Progenitor cell of endocrine pancreas (in vitro differentiated cells): ENCODE results near the gene VIM. TPM values are rescaled to one million over a fixed set of nuclear protein-coding genes. Genes with fewer than 3 reads are reported as not detected.

Experiments
- DNase-seq: peaks from one replicate; pipeline ENCODE4 v3.0.0; 2021; ENCODE audit warnings: low spot score; ENCODE audit not compliant: unreplicated experiment
- H3K27ac Mint-ChIP-seq: 2 replicates; pipeline ENCODE4 v1.8.0; 2021; ENCODE audit warnings: mild to moderate bottlenecking, moderate library complexity, mixed read lengths
- H3K27me3 Mint-ChIP-seq: 2 replicates; pipeline ENCODE4 v1.8.0; 2021; ENCODE audit warnings: mixed read lengths
- H3K36me3 Mint-ChIP-seq: 2 replicates; pipeline ENCODE4 v1.8.0; 2022; ENCODE audit warnings: mixed read lengths; ENCODE audit not compliant: insufficient read depth
- H3K4me1 Mint-ChIP-seq: 2 replicates; pipeline ENCODE4 v1.8.0; 2021; ENCODE audit warnings: low read depth, mixed read lengths
- H3K4me3 Mint-ChIP-seq: 2 replicates; pipeline ENCODE4 v1.8.0; 2021; ENCODE audit warnings: low read depth, mild to moderate bottlenecking, moderate library complexity, mixed read lengths
- H3K9me3 Mint-ChIP-seq: 2 replicates; pipeline ENCODE4 v1.8.0; 2021; ENCODE audit warnings: low read depth, mixed read lengths
- long read RNA-seq: library from polyadenylated mRNA; unstranded; transcript quantifications from one replicate; pipeline ENCODE4 v2.0.0, GENCODE V29; 2020
- total RNA-seq: library from RNA; stranded (reverse); gene quantifications from 2 replicates; pipeline ENCODE4 v1.2.1, GENCODE V29; 2021
- TF ChIP-seq, protein P1 (sequence below): fragments of 200-600 bp; sonication (generic); IDR thresholded peaks from one replicate; pipeline ENCODE4 v1.5.0; 2021; ENCODE audit warnings: antibody characterized with exemption, mild to moderate bottlenecking; ENCODE audit not compliant: unreplicated experiment

VIM gene
- 172 and 261 TPM in 2 replicates for total RNA-seq
- long read RNA-seq, transcript VIM-201 (9 exons, 1,868 nt) = major isoform, 247 of 255 reads
- long read RNA-seq, partial matches to known transcripts = 1 of 255 reads
- long read RNA-seq, other reads (novel, unspliced or antisense) = 7 of 255 reads

DNA sequence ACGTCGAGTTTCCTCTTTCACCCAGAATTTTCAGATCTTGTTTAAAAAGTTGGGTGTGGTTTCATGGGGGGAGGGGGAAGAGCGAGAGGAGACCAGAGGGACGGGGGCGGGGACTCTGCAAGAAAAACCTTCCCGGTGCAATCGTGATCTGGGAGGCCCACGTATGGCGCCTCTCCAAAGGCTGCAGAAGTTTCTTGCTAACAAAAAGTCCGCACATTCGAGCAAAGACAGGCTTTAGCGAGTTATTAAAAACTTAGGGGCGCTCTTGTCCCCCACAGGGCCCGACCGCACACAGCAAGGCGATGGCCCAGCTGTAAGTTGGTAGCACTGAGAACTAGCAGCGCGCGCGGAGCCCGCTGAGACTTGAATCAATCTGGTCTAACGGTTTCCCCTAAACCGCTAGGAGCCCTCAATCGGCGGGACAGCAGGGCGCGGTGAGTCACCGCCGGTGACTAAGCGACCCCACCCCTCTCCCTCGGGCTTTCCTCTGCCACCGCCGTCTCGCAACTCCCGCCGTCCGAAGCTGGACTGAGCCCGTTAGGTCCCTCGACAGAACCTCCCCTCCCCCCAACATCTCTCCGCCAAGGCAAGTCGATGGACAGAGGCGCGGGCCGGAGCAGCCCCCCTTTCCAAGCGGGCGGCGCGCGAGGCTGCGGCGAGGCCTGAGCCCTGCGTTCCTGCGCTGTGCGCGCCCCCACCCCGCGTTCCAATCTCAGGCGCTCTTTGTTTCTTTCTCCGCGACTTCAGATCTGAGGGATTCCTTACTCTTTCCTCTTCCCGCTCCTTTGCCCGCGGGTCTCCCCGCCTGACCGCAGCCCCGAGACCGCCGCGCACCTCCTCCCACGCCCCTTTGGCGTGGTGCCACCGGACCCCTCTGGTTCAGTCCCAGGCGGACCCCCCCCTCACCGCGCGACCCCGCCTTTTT, at the start of gene VIM:
Gene VIM, plus strand, starts transcription at position 151 of the 925 bp plus-strand sequence. CDS start 1,182 bp downstream, outside the sequence.
- Mint-ChIP-seq H3K4me1 (peaks cover 15% of the 10 kb centered on the region), H3K27me3 (peaks cover 49% of the 10 kb centered on the region), H3K27ac (peak within 1 kb of the TSS; percentile 89), H3K4me3 (peak within 1 kb of the TSS; percentile 85), H3K9me3 (no peaks in the 10 kb centered on the region), H3K36me3 (no peaks in the 10 kb centered on the region)
- TF ChIP-seq, protein P1, sequence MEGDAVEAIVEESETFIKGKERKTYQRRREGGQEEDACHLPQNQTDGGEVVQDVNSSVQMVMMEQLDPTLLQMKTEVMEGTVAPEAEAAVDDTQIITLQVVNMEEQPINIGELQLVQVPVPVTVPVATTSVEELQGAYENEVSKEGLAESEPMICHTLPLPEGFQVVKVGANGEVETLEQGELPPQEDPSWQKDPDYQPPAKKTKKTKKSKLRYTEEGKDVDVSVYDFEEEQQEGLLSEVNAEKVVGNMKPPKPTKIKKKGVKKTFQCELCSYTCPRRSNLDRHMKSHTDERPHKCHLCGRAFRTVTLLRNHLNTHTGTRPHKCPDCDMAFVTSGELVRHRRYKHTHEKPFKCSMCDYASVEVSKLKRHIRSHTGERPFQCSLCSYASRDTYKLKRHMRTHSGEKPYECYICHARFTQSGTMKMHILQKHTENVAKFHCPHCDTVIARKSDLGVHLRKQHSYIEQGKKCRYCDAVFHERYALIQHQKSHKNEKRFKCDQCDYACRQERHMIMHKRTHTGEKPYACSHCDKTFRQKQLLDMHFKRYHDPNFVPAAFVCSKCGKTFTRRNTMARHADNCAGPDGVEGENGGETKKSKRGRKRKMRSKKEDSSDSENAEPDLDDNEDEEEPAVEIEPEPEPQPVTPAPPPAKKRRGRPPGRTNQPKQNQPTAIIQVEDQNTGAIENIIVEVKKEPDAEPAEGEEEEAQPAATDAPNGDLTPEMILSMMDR = no peak
- peak; percentile 47 for DNase-seq

- no peaks in the 10 kb centered on the region for H3K9me3 Mint-ChIP-seq
These were observed 49.0 kb upstream of the VIM start for GRCh38 chr10:17179002-17179401.

GRCh38 chr10:17181110-17181509, 46.9 kb upstream of the VIM start:
- Mint-ChIP-seq H3K27ac (no peak overlapping the region), H3K4me3 (no peak overlapping the region), H3K9me3 (no peaks in the 10 kb centered on the region), H3K36me3 (no peaks in the 10 kb centered on the region), H3K27me3 (no peaks in the 10 kb centered on the region), H3K4me1 (peaks cover 3% of the 10 kb centered on the region)
- DNase-seq = no peak
- TF ChIP-seq, protein P1 = no peak

More at GRCh38 chr10:17179002-17179401, 49.0 kb upstream of the VIM start:
- H3K4me1 Mint-ChIP-seq = peaks cover 3% of the 10 kb centered on the region
- H3K27ac Mint-ChIP-seq = no peak overlapping the region
- TF ChIP-seq, protein P1 = no peak
- no peak overlapping the region for H3K4me3 Mint-ChIP-seq
- DNase-seq = no peak
- H3K27me3 Mint-ChIP-seq = no peaks in the 10 kb centered on the region
- H3K36me3 Mint-ChIP-seq = no peaks in the 10 kb centered on the region

GRCh38 chr10:17181751-17182150, 46.3 kb upstream of the VIM start:
- DNase-seq = no peak
- Mint-ChIP-seq H3K9me3 (no peaks in the 10 kb centered on the region), H3K4me1 (peaks cover 3% of the 10 kb centered on the region), H3K27me3 (no peaks in the 10 kb centered on the region), H3K27ac (peak overlapping the region; percentile 2), H3K4me3 (no peak overlapping the region), H3K36me3 (no peaks in the 10 kb centered on the region)
- TF ChIP-seq, protein P1 = no peak

DNA sequence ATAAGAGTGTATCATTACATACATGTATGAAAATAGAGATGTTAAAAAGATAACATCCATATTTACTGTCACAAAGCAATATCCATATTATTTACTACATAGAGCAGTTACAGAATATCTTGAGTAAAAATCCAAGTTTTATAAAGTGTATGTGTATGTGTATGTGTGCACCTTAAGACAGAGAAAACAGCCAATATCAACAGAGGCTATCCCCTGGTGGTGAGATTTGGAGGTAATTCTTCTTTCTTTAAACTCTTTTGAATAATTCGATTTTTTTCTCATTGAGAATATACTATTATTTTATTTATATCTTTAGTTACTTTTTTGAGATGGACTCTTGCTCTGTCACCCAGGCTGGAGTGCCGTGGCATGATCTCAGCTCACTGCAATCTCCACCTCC, 44.9 kb upstream of the VIM start:
- H3K9me3 Mint-ChIP-seq = no peaks in the 10 kb centered on the region
- H3K4me1 Mint-ChIP-seq = peaks cover 3% of the 10 kb centered on the region

More for the DNA sequence above, 44.9 kb upstream of the VIM start:
- no peaks in the 10 kb centered on the region for H3K27me3 Mint-ChIP-seq
- TF ChIP-seq, protein P1 = peak; percentile 26
- DNase-seq = no peak
- no peaks in the 10 kb centered on the region for H3K36me3 Mint-ChIP-seq
- no peak overlapping the region for H3K27ac Mint-ChIP-seq
- H3K4me3 Mint-ChIP-seq = no peak overlapping the region
